ENCODE results near the gene PDZRN3.
A peak's percentile ranks its signal among the peaks of the same experiment; 100 is the strongest.

PDZRN3 gene

GRCh38 chr3:73365756-73366397 lies 258.9 kb downstream of the PDZRN3 start:
- peak; percentile 20 for DNase-seq (ENCODE audit: low read depth)
- H3K4me3 ChIP-seq (ENCODE audit: control insufficient read depth, low read depth, low read length): no peak overlapping the region
- TF ChIP-seq CTCF (IDR thresholded peaks at IDR 0.05; ENCODE audit: control insufficient read depth, insufficient read depth, low read depth, low read length, missing control alignments): no peak

- DNase-seq (ENCODE audit: low read depth): no peak
- TF ChIP-seq CTCF (IDR thresholded peaks at IDR 0.05; ENCODE audit: control insufficient read depth, insufficient read depth, low read depth, low read length, missing control alignments): no peak
- H3K4me3 ChIP-seq (ENCODE audit: control insufficient read depth, low read depth, low read length): no peak overlapping the region
Measured at GRCh38 chr3:73364517-73364916, 260.2 kb downstream of the PDZRN3 start.

- TF ChIP-seq CTCF (IDR thresholded peaks at IDR 0.05; ENCODE audit: control insufficient read depth, insufficient read depth, low read depth, low read length, missing control alignments): no peak
- DNase-seq (ENCODE audit: low read depth): no peak
- no peak overlapping the region for H3K4me3 ChIP-seq (ENCODE audit: control insufficient read depth, low read depth, low read length)
Measured at GRCh38 chr3:73363093-73363492, 261.6 kb downstream of the PDZRN3 start.

- DNase-seq (ENCODE audit: low read depth): no peak
- H3K4me3 ChIP-seq (ENCODE audit: control insufficient read depth, low read depth, low read length): no peak overlapping the region
- no peak for TF ChIP-seq CTCF (IDR thresholded peaks at IDR 0.05; ENCODE audit: control insufficient read depth, insufficient read depth, low read depth, low read length, missing control alignments)
Measured at GRCh38 chr3:73361591-73361990, 263.1 kb downstream of the PDZRN3 start.

- DNase-seq (ENCODE audit: low read depth): peak; percentile 4
- no peak for TF ChIP-seq CTCF (IDR thresholded peaks at IDR 0.05; ENCODE audit: control insufficient read depth, insufficient read depth, low read depth, low read length, missing control alignments)
- no peak overlapping the region for H3K4me3 ChIP-seq (ENCODE audit: control insufficient read depth, low read depth, low read length)
Measured at GRCh38 chr3:73353649-73354217, 271.0 kb downstream of the PDZRN3 start.

- no peak for DNase-seq (ENCODE audit: low read depth)
- H3K4me3 ChIP-seq (ENCODE audit: control insufficient read depth, low read depth, low read length): no peak overlapping the region
- no peak for TF ChIP-seq CTCF (IDR thresholded peaks at IDR 0.05; ENCODE audit: control insufficient read depth, insufficient read depth, low read depth, low read length, missing control alignments)
Measured at GRCh38 chr3:73352841-73353645, 271.7 kb downstream of the PDZRN3 start.
